Measurements from ENCODE around the gene GSE1.

GSE1 gene

GRCh38 chr16:85583491-85584181 lies 29.5 kb upstream of the GSE1 start:
- TF ChIP-seq MAX (IDR thresholded peaks at IDR 0.05; ENCODE audit: low read depth, low read length), result no peak
- no peak for TF ChIP-seq MYC (IDR thresholded peaks at IDR 0.05; ENCODE audit: low read depth, low read length)
- no peak for TF ChIP-seq POLR2A (IDR thresholded peaks at IDR 0.05; ENCODE audit: extremely low read depth, insufficient read length)
- no peak for TF ChIP-seq CTCF (IDR thresholded peaks at IDR 0.05; ENCODE audit: low read depth, low read length)
- H3K4me3 ChIP-seq (ENCODE audit: low read depth, low read length), result no peak overlapping the region
- no peak for DNase-seq (ENCODE audit: low read depth)

GRCh38 chr16:85584267-85584666 lies 28.9 kb upstream of the GSE1 start:
- H3K4me3 ChIP-seq (ENCODE audit: low read depth, low read length), result no peak overlapping the region
- DNase-seq (ENCODE audit: low read depth), result no peak
- no peak for TF ChIP-seq MYC (IDR thresholded peaks at IDR 0.05; ENCODE audit: low read depth, low read length)
- no peak for TF ChIP-seq CTCF (IDR thresholded peaks at IDR 0.05; ENCODE audit: low read depth, low read length)

- no peak overlapping the region for H3K4me3 ChIP-seq (ENCODE audit: low read depth, low read length)
- no peak for DNase-seq (ENCODE audit: low read depth)
- TF ChIP-seq POLR2A (IDR thresholded peaks at IDR 0.05; ENCODE audit: extremely low read depth, insufficient read length) (no peak), MYC (IDR thresholded peaks at IDR 0.05; ENCODE audit: low read depth, low read length) (no peak), CTCF (IDR thresholded peaks at IDR 0.05; ENCODE audit: low read depth, low read length) (no peak), MAX (IDR thresholded peaks at IDR 0.05; ENCODE audit: low read depth, low read length) (no peak)
These were observed 28.3 kb upstream of the GSE1 start for GRCh38 chr16:85584819-85585282.

GRCh38 chr16:85585711-85586110 lies 27.4 kb upstream of the GSE1 start:
- no peak for DNase-seq (ENCODE audit: low read depth)
- H3K4me3 ChIP-seq (ENCODE audit: low read depth, low read length), result no peak overlapping the region
- TF ChIP-seq MYC (IDR thresholded peaks at IDR 0.05; ENCODE audit: low read depth, low read length) (no peak), MAX (IDR thresholded peaks at IDR 0.05; ENCODE audit: low read depth, low read length) (no peak), CTCF (IDR thresholded peaks at IDR 0.05; ENCODE audit: low read depth, low read length) (no peak), POLR2A (IDR thresholded peaks at IDR 0.05; ENCODE audit: extremely low read depth, insufficient read length) (no peak)

- no peak overlapping the region for H3K4me3 ChIP-seq (ENCODE audit: low read depth, low read length)
- DNase-seq (ENCODE audit: low read depth), result no peak
- TF ChIP-seq MYC (IDR thresholded peaks at IDR 0.05; ENCODE audit: low read depth, low read length) (no peak), MAX (IDR thresholded peaks at IDR 0.05; ENCODE audit: low read depth, low read length) (no peak), POLR2A (IDR thresholded peaks at IDR 0.05; ENCODE audit: extremely low read depth, insufficient read length) (no peak), CTCF (IDR thresholded peaks at IDR 0.05; ENCODE audit: low read depth, low read length) (no peak)
These were observed 26.6 kb upstream of the GSE1 start for GRCh38 chr16:85586380-85587104.

All from NB4 (cell line).